ENCODE data around the gene PWWP2B. TPM values are rescaled to one million over a fixed set of nuclear protein-coding genes. Genes with fewer than 3 reads are reported as not detected.

The PWWP2B gene
- total and polyA plus RNA-seq, 2 of the 4 experiments (the other 2 are of a cell fraction): 1.7 to 2.2 TPM

DNA sequence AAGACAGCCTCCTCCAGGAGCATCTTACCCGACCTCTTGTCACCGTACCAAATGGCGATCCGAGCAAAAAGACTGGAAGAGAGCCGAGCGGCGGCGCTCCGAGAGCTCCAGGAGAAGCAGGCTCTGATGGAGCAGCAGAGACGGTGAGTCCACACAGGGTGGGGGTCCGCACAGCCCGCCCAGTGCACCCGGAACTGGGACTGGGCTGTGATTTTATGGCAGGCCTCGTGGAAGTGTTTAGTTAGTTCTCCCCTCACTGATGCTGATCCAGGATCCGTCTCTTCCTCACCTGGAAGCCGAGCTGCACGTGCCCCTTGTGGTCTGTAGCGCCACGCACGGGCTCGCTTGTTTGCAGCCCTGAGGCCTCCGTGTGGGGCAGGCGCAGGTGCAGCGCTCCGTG, 45.4 kb upstream of the PWWP2B start:
- intact Hi-C loops (cut with micrococcal nuclease): loop anchor here (1.0 kb wide), 1 partner anchor 128 kb away; no protein-coding TSS in a partner anchor
- H3K79me1 ChIP-seq (ENCODE audit: low read depth in 1 of 2, low read length in 2 of 2): no peaks in the 10 kb centered on the region
- H2AK5ac ChIP-seq (ENCODE audit: low read depth, low read length): no peak overlapping the region
- ChIA-PET CTCF (interaction anchor here (1.1 kb wide), 1 partner anchor 132 kb away, joined by 3 read pairs; no protein-coding TSS in a partner anchor), POLR2A (ENCODE audit: unreplicated experiment) (no interaction called here)
- dilution Hi-C loops (cut with HindIII; ENCODE audit: low sequenced_read_pairs, unreplicated experiment): no loop called here
- H4K20me1 ChIP-seq (ENCODE audit: insufficient read depth, low read length): no peaks in the 10 kb centered on the region; the same call in 1 of the 2 replicates
- H3K56ac ChIP-seq (ENCODE audit: extremely low read depth, insufficient read depth, low read length): no peak overlapping the region
- in situ Hi-C loops (cut with MboI; ENCODE audit: low sequenced_read_pairs): no loop called here
- no peaks in the 10 kb centered on the region for H3K4me1 ChIP-seq (ENCODE audit: control insufficient read depth, insufficient read depth, low read length)
- no peak overlapping the region for H3K4me2 ChIP-seq (ENCODE audit: low read depth, low read length)
- H3K27me3 ChIP-seq (ENCODE audit: control insufficient read depth, insufficient read depth, low read length): no peaks in the 10 kb centered on the region
- H2BK15ac ChIP-seq (ENCODE audit: low read depth, low read length): no peak overlapping the region
- H2BK120ac ChIP-seq (ENCODE audit: low read depth, low read length): no peak overlapping the region
- WGBS, 2 experiments (ENCODE audit: extremely low coverage in 2 of 2, insufficient read length in 1 of 2): 92% methylated on average over 9 of the region's 25 CpGs; no CpG with 5 or more reads in 1 of the 2 experiments
- H3K9me1 ChIP-seq (ENCODE audit: insufficient read depth, low read length): no peaks in the 10 kb centered on the region
- H3K36me3 ChIP-seq (ENCODE audit: control insufficient read depth, insufficient read depth, low read length): peaks cover 6% of the 10 kb centered on the region; the same call in 1 of the 2 replicates
- no peak overlapping the region for H4K8ac ChIP-seq (ENCODE audit: low read depth in 2 of 2, low read length in 2 of 2)
- H3K27ac ChIP-seq (ENCODE audit: insufficient read depth, low read length): no peak overlapping the region
- no peak for ATAC-seq (ENCODE audit: low read depth)
- no peak overlapping the region for H4K91ac ChIP-seq (ENCODE audit: insufficient read depth, low read depth, low read length)
- no peak overlapping the region for H3K9ac ChIP-seq (ENCODE audit: low read depth, low read length)
- no peak for DNase-seq
- no peaks in the 10 kb centered on the region for H3K9me3 ChIP-seq (ENCODE audit: control insufficient read depth, insufficient read depth, low read length)
- no peak overlapping the region for H4K5ac ChIP-seq (ENCODE audit: low read depth, low read length)
- no peak overlapping the region for H2BK5ac ChIP-seq (ENCODE audit: low read depth, low read length, poor library complexity, severe bottlenecking)
- no peak overlapping the region for H3K14ac ChIP-seq (replicated peaks; ENCODE audit: low read depth, low read length)
- no peak overlapping the region for H3K4me3 ChIP-seq (ENCODE audit: insufficient read depth, low read depth, low read length)
- no peak overlapping the region for H3K18ac ChIP-seq (ENCODE audit: low read depth, low read length)
- no peak overlapping the region for H2AK9ac ChIP-seq (replicated peaks; ENCODE audit: low read depth, low read length, poor library complexity)
- TF ChIP-seq NFE2L2 (IDR thresholded peaks at IDR 0.05; ENCODE audit: low read depth, low read length): no peak
- TF ChIP-seq, protein P1, sequence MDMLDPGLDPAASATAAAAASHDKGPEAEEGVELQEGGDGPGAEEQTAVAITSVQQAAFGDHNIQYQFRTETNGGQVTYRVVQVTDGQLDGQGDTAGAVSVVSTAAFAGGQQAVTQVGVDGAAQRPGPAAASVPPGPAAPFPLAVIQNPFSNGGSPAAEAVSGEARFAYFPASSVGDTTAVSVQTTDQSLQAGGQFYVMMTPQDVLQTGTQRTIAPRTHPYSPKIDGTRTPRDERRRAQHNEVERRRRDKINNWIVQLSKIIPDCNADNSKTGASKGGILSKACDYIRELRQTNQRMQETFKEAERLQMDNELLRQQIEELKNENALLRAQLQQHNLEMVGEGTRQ (IDR thresholded peaks at IDR 0.05; ENCODE audit: low read depth, low read length): no peak
- TF ChIP-seq RFX5 (IDR thresholded peaks at IDR 0.05; ENCODE audit: low read depth, low read length): no peak
- TF ChIP-seq BHLHE40 (IDR thresholded peaks at IDR 0.05; ENCODE audit: low read depth, low read length): no peak
- TF ChIP-seq CEBPB (IDR thresholded peaks at IDR 0.05; ENCODE audit: low read depth, low read length): no peak
- no peak for TF ChIP-seq MAZ (IDR thresholded peaks at IDR 0.05; ENCODE audit: borderline replicate concordance, low read depth, low read length)
- TF ChIP-seq CHD1 (IDR thresholded peaks at IDR 0.05; ENCODE audit: low read depth, low read length): no peak
- no peak for TF ChIP-seq POLR2A (IDR thresholded peaks at IDR 0.05; ENCODE audit: low read depth, low read length)
- no peak for TF ChIP-seq FOS (IDR thresholded peaks at IDR 0.05; ENCODE audit: low read depth, low read length)
- no peak for TF ChIP-seq RAD21 (IDR thresholded peaks at IDR 0.05; ENCODE audit: low read length)
- no peak for TF ChIP-seq RCOR1 (IDR thresholded peaks at IDR 0.05; ENCODE audit: insufficient replicate concordance, low read length)
- no peak overlapping the region for H2BK20ac ChIP-seq (ENCODE audit: low read depth, low read length)
- H2AFZ ChIP-seq (replicated peaks; ENCODE audit: low read length, poor library complexity): no peak overlapping the region
- no TSS peak for BruUV-seq (replicated peaks)
- H3K4ac ChIP-seq (ENCODE audit: low read depth, low read length): no peak overlapping the region
- no peak overlapping the region for H3K23ac ChIP-seq (ENCODE audit: low read depth, low read length)

Measured in IMR-90 (cell line).